ENCODE results near the gene CTDSPL. TPM values are rescaled to one million over a fixed set of nuclear protein-coding genes. Genes with fewer than 3 reads are reported as not detected.

Gene CTDSPL
- total and polyA plus RNA-seq, 4 donors: 8.4 to 17.2 (median 14.2) TPM

GRCh38 chr3:37941608-37942508 is 80.2 kb downstream of the CTDSPL start:
- Histone ChIP-seq H3K4me3 (ENCODE audit: low read depth in 1 of 3, low read length in 3 of 3) (no peak overlapping the region), H3K4me1 (ENCODE audit: control insufficient read depth in 4 of 4, insufficient read depth in 4 of 4, low read length in 3 of 4) (peaks cover 8 to 28% (median 21%) of the 10 kb centered on the region in 4 donors), H3K9ac (ENCODE audit: low read depth in 1 of 2, low read length in 2 of 2) (no peak overlapping the region), H3K9me3 (ENCODE audit: control insufficient read depth in 4 of 4, low read length in 3 of 4) (no peaks in the 10 kb centered on the region), H3K27ac (ENCODE audit: low read depth in 1 of 2, low read length in 2 of 2) (no peak overlapping the region), H3K36me3 (ENCODE audit: control insufficient read depth in 4 of 4, insufficient read depth in 3 of 4, low read depth in 1 of 4, low read length in 3 of 4) (no peaks in the 10 kb centered on the region), H3K27me3 (ENCODE audit: control insufficient read depth in 4 of 4, insufficient read depth in 4 of 4, low read length in 3 of 4) (no peaks in the 10 kb centered on the region)
- no peak for DNase-seq (ENCODE audit: low spot score)
- TF ChIP-seq RXRA (IDR thresholded peaks at IDR 0.05) (no peak), EGR1 (IDR thresholded peaks at IDR 0.05; ENCODE audit: low read depth in 2 of 2) (no peak), SP1 (IDR thresholded peaks at IDR 0.05) (no peak), HNF4A (conservative IDR thresholded peaks at IDR 0.05) (no peak), MAX (IDR thresholded peaks at IDR 0.05) (no peak), NR2F2 (IDR thresholded peaks at IDR 0.05) (no peak), CTCF (IDR thresholded peaks at IDR 0.05; ENCODE audit: low read depth, low read length, missing input control) (no peak), GABPA (IDR thresholded peaks at IDR 0.05 in 1 of 2, conservative IDR thresholded peaks at IDR 0.05 in 1 of 2) (no peak), ATF3 (IDR thresholded peaks at IDR 0.05) (no peak), TAF1 (conservative IDR thresholded peaks at IDR 0.05) (no peak), YY1 (IDR thresholded peaks at IDR 0.05) (no peak), FOXA1 (IDR thresholded peaks at IDR 0.05) (no peak), HNF4G (IDR thresholded peaks at IDR 0.05) (no peak), REST (IDR thresholded peaks at IDR 0.05) (no peak), JUND (IDR thresholded peaks at IDR 0.05) (no peak), ZBTB33 (IDR thresholded peaks at IDR 0.05) (no peak)
- WGBS: 80% methylated on average over 12 of the region's 12 CpGs
